NCI-H774 (cell line): Measurements from ENCODE around the gene PLA2G5.

Source experiments
- DNase-seq: peaks from one replicate; lab custom pipeline; 2025; lab: John Stamatoyannopoulos, UW

PLA2G5 gene

GRCh38 chr1:20090119-20090518 is 20.1 kb downstream of the PLA2G5 start:
- DNase-seq: no peak

- DNase-seq: no peak
Measured at GRCh38 chr1:20090641-20091040, 20.6 kb downstream of the PLA2G5 start.

GRCh38 chr1:20093303-20093702 is 23.3 kb downstream of the PLA2G5 start:
- no peak for DNase-seq

- no peak for DNase-seq
Measured at GRCh38 chr1:20093940-20094391, 24.0 kb downstream of the PLA2G5 start.

GRCh38 chr1:20095564-20096434 is 25.8 kb downstream of the PLA2G5 start:
- no peak for DNase-seq

GRCh38 chr1:20096840-20097447 is 26.9 kb downstream of the PLA2G5 start:
- DNase-seq: no peak

- DNase-seq: no peak
Measured at GRCh38 chr1:20099533-20099932, 29.5 kb downstream of the PLA2G5 start.

- no peak for DNase-seq
Measured at GRCh38 chr1:20100632-20101355, 30.8 kb downstream of the PLA2G5 start.

- DNase-seq: no peak
Measured at GRCh38 chr1:20102875-20103274, 32.9 kb downstream of the PLA2G5 start.

GRCh38 chr1:20105856-20106255 is 35.9 kb downstream of the PLA2G5 start:
- DNase-seq: no peak

GRCh38 chr1:20107351-20107750 is 37.4 kb downstream of the PLA2G5 start:
- DNase-seq: no peak

- DNase-seq: no peak
Measured at GRCh38 chr1:20107796-20108195, 37.8 kb downstream of the PLA2G5 start.

- no peak for DNase-seq
Measured at GRCh38 chr1:20108366-20109123, 38.6 kb downstream of the PLA2G5 start.

- DNase-seq: no peak
Measured at GRCh38 chr1:20109223-20109856, 39.3 kb downstream of the PLA2G5 start.

- DNase-seq: no peak
Measured at GRCh38 chr1:20110679-20111078, 40.7 kb downstream of the PLA2G5 start.

GRCh38 chr1:20111452-20111851 is 41.5 kb downstream of the PLA2G5 start:
- DNase-seq: no peak

GRCh38 chr1:20112279-20113000 is 42.4 kb downstream of the PLA2G5 start:
- DNase-seq: no peak

GRCh38 chr1:20114021-20114648 is 44.1 kb downstream of the PLA2G5 start:
- DNase-seq: no peak

- no peak for DNase-seq
Measured at GRCh38 chr1:20115479-20115878, 45.5 kb downstream of the PLA2G5 start.

- no peak for DNase-seq
Measured at GRCh38 chr1:20115916-20116315, 45.9 kb downstream of the PLA2G5 start.
